K562 (cell line): ENCODE results near the gene RBM20. TPM values are rescaled to one million over a fixed set of nuclear protein-coding genes. Genes with fewer than 3 reads are reported as not detected.

ENCODE experiments used
- ATAC-seq: fragments of 200-7000 bp; cut with Tn5 transposase; 3 replicates; pipeline ENCODE4 v1.9.1; 2020; ENCODE audit warnings: moderate library complexity
- BruUV-seq: library from RNA; stranded (reverse); fragments of 400-500 nt; replicated peaks from 2 replicates; lab custom pipeline; 2021; lab: Mats Ljungman, UMichigan
- CTCF ChIA-PET: fragments of 300-600 bp; formaldehyde crosslinking; extraction: SDS; loops from one replicate; lab custom pipeline; 2021; ENCODE audit warnings: low intra/inter-chr PET ratio; lab: Yijun Ruan, JAX
- POLR2A ChIA-PET: fragments of 300-600, 350-650 bp; sonication (Branson Sonifier 250); formaldehyde crosslinking; extraction: SDS; loops from one replicate; lab custom pipeline; 2021; ENCODE audit warnings: antibody characterized with exemption, inconsistent platforms; lab: Yijun Ruan, JAX
- DNase-seq, 4 experiments: peaks; one replicate each; pipeline versions ENCODE4 v3.0.0 to v3.0.0-alpha.2; 2011 to 2018; ENCODE audit warnings: low spot score in 3 of 4, mixed read lengths in 3 of 4; ENCODE audit errors: extremely low read depth in 1 of 4
- FAIRE-seq: peaks from 2 replicates; lab custom pipeline; 2011; peaks lifted over from hg19 to GRCh38; lab: Jason Lieb, UNC
- H2AFZ ChIP-seq: 2 replicates; pipeline ENCODE4 v1.6.0; 2011; ENCODE audit warnings: low read depth, low read length, control low read depth, inconsistent platforms
- H3K27ac ChIP-seq: fragments of 200-600 bp; 3 replicates; pipeline ENCODE4 v1.8.0; 2011; ENCODE audit warnings: low read depth, mild to moderate bottlenecking, control low read depth, inconsistent platforms, low read length, moderate library complexity, mixed read lengths; ENCODE audit errors: extremely low read depth
- H3K27me3 ChIP-seq, 2 experiments: fragments of 300-600 bp in 1 of 2; 2 replicates in 1 of 2; 3 replicates in 1 of 2; pipeline versions ENCODE4 v1.6.0 to v1.8.0; 2011; ENCODE audit warnings: inconsistent platforms in 2 of 2, low read length in 2 of 2, mild to moderate bottlenecking in 1 of 2, mixed read lengths in 1 of 2, moderate library complexity in 1 of 2; ENCODE audit not compliant: control insufficient read depth in 2 of 2, insufficient read depth in 2 of 2
- H3K36me3 ChIP-seq: fragments of 300-600 bp; 3 replicates; pipeline ENCODE4 v1.8.0; 2011; ENCODE audit warnings: mild to moderate bottlenecking, low read length, inconsistent platforms; ENCODE audit not compliant: control insufficient read depth, insufficient read depth
- H3K4me1 ChIP-seq, 2 experiments: fragments of 200-600 bp in 1 of 2; replicated peaks in 1 of 2; 2 replicates in 1 of 2; 3 replicates in 1 of 2; pipeline versions ENCODE4 v1.5.1 to v1.8.0; 2011; ENCODE audit warnings: inconsistent platforms in 2 of 2, low read length in 2 of 2, mild to moderate bottlenecking in 1 of 2, mixed read lengths in 1 of 2, moderate library complexity in 1 of 2; ENCODE audit not compliant: control insufficient read depth in 2 of 2, insufficient read depth in 2 of 2
- H3K4me2 ChIP-seq: 2 replicates; pipeline ENCODE4 v1.6.1; 2011; ENCODE audit warnings: low read length, control low read depth, inconsistent platforms, mixed read lengths; ENCODE audit not compliant: insufficient read depth
- H3K4me3 ChIP-seq: fragments of 200-600 bp; sonication (generic), shearing (Covaris generic); 2 replicates; pipeline ENCODE4 v1.5.1; 2016; ENCODE audit warnings: control low read depth, inconsistent platforms
- H3K79me2 ChIP-seq: fragments of 200-600 bp; 3 replicates; pipeline ENCODE4 v1.8.0; 2011; ENCODE audit warnings: low read length, inconsistent platforms; ENCODE audit not compliant: control insufficient read depth, insufficient read depth
- H3K9ac ChIP-seq, 2 experiments: 2 replicates each; pipeline versions ENCODE4 v1.6.0 to v1.6.1; 2011; ENCODE audit warnings: low read depth in 2 of 2, low read length in 2 of 2, control low read depth in 1 of 2, inconsistent platforms in 1 of 2, mild to moderate bottlenecking in 1 of 2, mixed read lengths in 1 of 2; ENCODE audit not compliant: insufficient read depth in 1 of 2
- H3K9me1 ChIP-seq: one replicate; pipeline ENCODE4 v1.6.0; 2011; ENCODE audit warnings: inconsistent platforms, mild to moderate bottlenecking, low read length, moderate library complexity; ENCODE audit not compliant: control insufficient read depth, insufficient read depth
- H3K9me3 ChIP-seq: replicated peaks from 2 replicates; pipeline ENCODE4 v1.5.1; 2011; ENCODE audit warnings: low read depth, low read length, inconsistent platforms; ENCODE audit not compliant: control insufficient read depth, insufficient read depth
- H4K20me1 ChIP-seq: replicated peaks from 2 replicates; pipeline ENCODE4 v1.6.1; 2011; ENCODE audit warnings: low read length, inconsistent platforms, mixed read lengths; ENCODE audit not compliant: control insufficient read depth, insufficient read depth
- CC2D1A ChIP-seq: fragments of 450-650 bp; IDR thresholded peaks from 2 replicates; pipeline ENCODE4 v1.6.1; 2017; ENCODE audit warnings: mild to moderate bottlenecking
- CHD4 ChIP-seq: fragments of 200-600 bp; sonication (generic); IDR thresholded peaks from 3 replicates; pipeline ENCODE4 v1.6.1; 2012; ENCODE audit warnings: low read depth, mild to moderate bottlenecking, mixed read lengths, low read length, inconsistent platforms; ENCODE audit not compliant: insufficient read depth, insufficient replicate concordance, poor library complexity, severe bottlenecking
- DNMT1 ChIP-seq: fragments of 450-650 bp; IDR thresholded peaks from 2 replicates; pipeline ENCODE4 v1.6.1; 2016; ENCODE audit warnings: antibody characterized with exemption, mild to moderate bottlenecking
- GATA2 ChIP-seq: sonication (generic); formaldehyde crosslinking; IDR thresholded peaks from 2 replicates; pipeline ENCODE4 v1.4.0; 2020; ENCODE audit warnings: mild to moderate bottlenecking, missing genetic modification reagents
- SIX5 ChIP-seq, 2 experiments: IDR thresholded peaks; 2 replicates each; pipeline ENCODE4 v1.6.1; 2011; ENCODE audit warnings: low read length in 2 of 2, borderline replicate concordance in 1 of 2, low read depth in 1 of 2, mild to moderate bottlenecking in 1 of 2, moderate library complexity in 1 of 2; ENCODE audit not compliant: insufficient read depth in 1 of 2
- TAF15 ChIP-seq: fragments of 200-400 bp; formaldehyde crosslinking; IDR thresholded peaks from 2 replicates; pipeline ENCODE4 v1.6.1; 2017; ENCODE audit warnings: mild to moderate bottlenecking, low read depth, low read length, moderate library complexity
- ZBTB1 ChIP-seq: sonication (generic); formaldehyde crosslinking; IDR thresholded peaks from 2 replicates; pipeline ENCODE4 v1.8.1; 2023; ENCODE audit warnings: missing genetic modification reagents, low read depth, mild to moderate bottlenecking, borderline replicate concordance
- ZFP36 ChIP-seq: fragments of 150-350 bp; IDR thresholded peaks from 2 replicates; pipeline ENCODE4 v1.6.1; 2018; ENCODE audit warnings: low read length, low read depth; ENCODE audit not compliant: partially characterized antibody
- ZFP91 ChIP-seq: sonication (generic); formaldehyde crosslinking; IDR thresholded peaks from 2 replicates; pipeline ENCODE4 v1.8.0; 2022; ENCODE audit warnings: mild to moderate bottlenecking, missing genetic modification reagents
- ZNF436 ChIP-seq: fragments of 250-450, 450-650 bp; sonication (Bioruptor Pico); formaldehyde crosslinking; IDR thresholded peaks from 2 replicates; pipeline ENCODE4 v1.7.0; 2020; ENCODE audit warnings: mild to moderate bottlenecking
- ZNF764 ChIP-seq: fragments of 250-450 bp; sonication (Bioruptor Pico); IDR thresholded peaks from 2 replicates; pipeline ENCODE4 v1.4.0; 2020; ENCODE audit warnings: low read depth, mild to moderate bottlenecking, moderate library complexity
- WGBS: fragments of 100-300 bp; shearing (Covaris generic); methylation state at CpG from one replicate; pipeline ENCODE4 v1.1.6; 2016; ENCODE audit warnings: low coverage, mixed read lengths; ENCODE audit not compliant: insufficient coverage; ENCODE audit errors: missing lambda C conversion rate; 5-methylcytosine and 5-hydroxymethylcytosine counted together
- in situ Hi-C: fragments of 300-500 bp; cut with MboI; formaldehyde crosslinking; loops from 4 replicates; pipeline ENCODE4 v1.15.0; 2018; ENCODE audit warnings: inconsistent platforms, mixed read lengths
- intact Hi-C: fragments of 100-400 bp; cut with micrococcal nuclease; formaldehyde crosslinking; loops from 2 replicates; pipeline ENCODE4 v1.14.2; 2022
- polyA plus RNA-seq, 8 experiments: library from polyadenylated mRNA; depleted of rRNA in 4 of 8; stranded (reverse) in 5 of 8; unstranded in 3 of 8; fragments of >200 nt; fragmentation: Nextera tagmentation in 2 of 8; fragmentation: Illumina TruSeq in 1 of 8; extraction: Ambion mirVana in 2 of 8; extraction: Trizol in 1 of 8; gene quantifications; 2 replicates each; pipeline versions ENCODE4 v1.2.1 to v1.2.3, GENCODE V29; 2011 to 2014; ENCODE audit warnings: inconsistent platforms in 1 of 8, missing spikeins in 1 of 8
- total RNA-seq, 7 experiments: library from RNA; depleted of rRNA in 6 of 7; stranded (reverse); fragments of >200 nt in 6 of 7; fragmentation: Illumina TruSeq in 2 of 7; extraction: Trizol in 2 of 7; gene quantifications; 2 replicates each; pipeline versions ENCODE4 v1.2.1 to v1.2.3, GENCODE V29; 2011 to 2021; ENCODE audit warnings: low replicate concordance in 1 of 7

The RBM20 gene
- total and polyA plus RNA-seq, 9 of the 15 experiments (the other 6 are each of a cell fraction or from before 2014, with no cell fraction given): 0.63 to 5.7 (median 3.2) TPM

- H3K4me1 ChIP-seq: peaks cover 12 to 29% of the 10 kb centered on the region in 2 experiments
- H3K27ac ChIP-seq: no peak overlapping the region
- no peaks in the 10 kb centered on the region for H4K20me1 ChIP-seq
- FAIRE-seq (no peak), DNase-seq (no peak), ATAC-seq (no peak)
- no peak overlapping the region for H3K4me3 ChIP-seq
- no peaks in the 10 kb centered on the region for H3K79me2 ChIP-seq
- H3K4me2 ChIP-seq: no peak overlapping the region
- in situ Hi-C loops: no loop called here
- no peaks in the 10 kb centered on the region for H3K27me3 ChIP-seq
- ChIA-PET CTCF (no interaction called here), POLR2A (interaction anchor here (0.6 kb wide), 1 partner anchor 39 kb away, joined by 3 read pairs; no protein-coding TSS in a partner anchor)
- TF ChIP-seq CC2D1A (no peak), TAF15 (no peak), ZBTB1 (CRISPR knock-in tag) (no peak), ZFP91 (no peak), ZNF764 (CRISPR knock-in tag) (no peak), DNMT1 (no peak), ZNF436 (CRISPR knock-in tag) (no peak), GATA2 (CRISPR knock-in tag) (no peak), CHD4 (no peak), SIX5 (IDR thresholded peaks at IDR 0.05; ENCODE audit: borderline replicate concordance in 1 of 2, insufficient read depth in 1 of 2, low read depth in 1 of 2, low read length in 2 of 2) (no peak), ZFP36 (no peak)
- H3K36me3 ChIP-seq: peaks cover 6% of the 10 kb centered on the region; the same call in 2 of the 3 replicates
- intact Hi-C loops: loop anchor here (5.0 kb wide), 1 partner anchor 35 kb away; the partner anchor contains the start of gene PDCD4
- no TSS peak for BruUV-seq
- H3K9me3 ChIP-seq: no peaks in the 10 kb centered on the region
- no peak overlapping the region for H2AFZ ChIP-seq
- H3K9me1 ChIP-seq: no peaks in the 10 kb centered on the region
- no peak overlapping the region for H3K9ac ChIP-seq
- WGBS: 85% methylated on average over 2 of the region's 2 CpGs
These were observed 193.5 kb downstream of the RBM20 start for GRCh38 chr10:110837418-110838171.
